ENCODE data around the gene PRKD1. TPM values are rescaled to one million over a fixed set of nuclear protein-coding genes. Genes with fewer than 3 reads are reported as not detected.
A peak's percentile ranks its signal among the peaks of the same experiment; 100 is the strongest.

Gene PRKD1
- total and polyA plus RNA-seq, 7 donors, result 0.65 to 2.5 (median 1.5) TPM

- intact Hi-C loops (cut with DNase I), result no loop called here
- no peak for ATAC-seq
- no peak for DNase-seq
- no peak overlapping the region for H3K27ac ChIP-seq
- H3K4me3 ChIP-seq, result no peak overlapping the region
- 72 to 79% (median 73%) methylated on average over 1 of the region's 1 CpG for WGBS, 3 donors
- H3K9me3 ChIP-seq, result no peaks in the 10 kb centered on the region
- no peaks in the 10 kb centered on the region for H3K27me3 ChIP-seq (ENCODE audit: insufficient read depth in 3 of 3, low read length in 2 of 3)
- H3K4me1 ChIP-seq, result no peaks in the 10 kb centered on the region
- no peak for TF ChIP-seq CTCF (IDR thresholded peaks at IDR 0.05)
- H3K36me3 ChIP-seq (ENCODE audit: insufficient read depth in 1 of 2, low read depth in 1 of 2), result no peaks in the 10 kb centered on the region
These were observed 361.5 kb downstream of the PRKD1 start for GRCh38 chr14:29566194-29566593.

- Histone ChIP-seq H3K36me3 (ENCODE audit: insufficient read depth in 1 of 2, low read depth in 1 of 2) (no peaks in the 10 kb centered on the region), H3K9me3 (no peaks in the 10 kb centered on the region), H3K27ac (no peak overlapping the region), H3K4me3 (no peak overlapping the region), H3K27me3 (ENCODE audit: insufficient read depth in 3 of 3, low read length in 2 of 3) (no peaks in the 10 kb centered on the region), H3K4me1 (no peaks in the 10 kb centered on the region)
- intact Hi-C loops (cut with DNase I), result no loop called here
- no peak for ATAC-seq
- TF ChIP-seq CTCF (IDR thresholded peaks at IDR 0.05), result no peak
- no peak for DNase-seq
- 80 to 85% (median 80%) methylated on average over 4 of the region's 4 CpGs for WGBS, 3 donors
These were observed 369.1 kb downstream of the PRKD1 start for GRCh38 chr14:29558516-29558915.

GRCh38 chr14:29554335-29554734 is 373.3 kb downstream of the PRKD1 start:
- intact Hi-C loops (cut with DNase I), result loop anchor here in 1 of 2 donors (5.0 kb wide), 1 partner anchor 448 kb away; no protein-coding TSS in a partner anchor
- WGBS, 3 donors, result 91 to 98% (median 93%) methylated on average over 3 of the region's 3 CpGs
- H3K36me3 ChIP-seq (ENCODE audit: insufficient read depth in 1 of 2, low read depth in 1 of 2), result no peaks in the 10 kb centered on the region
- H3K4me1 ChIP-seq, result no peaks in the 10 kb centered on the region
- DNase-seq (no peak), ATAC-seq (no peak)
- H3K27ac ChIP-seq, result no peak overlapping the region
- H3K4me3 ChIP-seq, result no peak overlapping the region
- TF ChIP-seq CTCF (IDR thresholded peaks at IDR 0.05), result no peak
- no peaks in the 10 kb centered on the region for H3K9me3 ChIP-seq
- no peaks in the 10 kb centered on the region for H3K27me3 ChIP-seq (ENCODE audit: insufficient read depth in 3 of 3, low read length in 2 of 3)

- WGBS, 3 donors, result 78 to 85% (median 79%) methylated on average over 4 of the region's 4 CpGs
- DNase-seq (no peak), ATAC-seq (no peak)
- no peaks in the 10 kb centered on the region for H3K4me1 ChIP-seq
- no peaks in the 10 kb centered on the region for H3K36me3 ChIP-seq (ENCODE audit: insufficient read depth in 1 of 2, low read depth in 1 of 2)
- no peak overlapping the region for H3K4me3 ChIP-seq
- intact Hi-C loops (cut with DNase I), result loop anchor here in 1 of 2 donors (5.0 kb wide), 1 partner anchor 449 kb away; no protein-coding TSS in a partner anchor
- H3K27me3 ChIP-seq (ENCODE audit: insufficient read depth in 3 of 3, low read length in 2 of 3), result no peaks in the 10 kb centered on the region
- TF ChIP-seq CTCF (IDR thresholded peaks at IDR 0.05), result no peak
- H3K9me3 ChIP-seq, result no peaks in the 10 kb centered on the region
- no peak overlapping the region for H3K27ac ChIP-seq
These were observed 374.2 kb downstream of the PRKD1 start for GRCh38 chr14:29553427-29553826.

GRCh38 chr14:29548948-29549370 is 378.7 kb downstream of the PRKD1 start:
- peaks cover 0 to 3% (median 0%) of the 10 kb centered on the region in 3 donors for H3K27me3 ChIP-seq (ENCODE audit: insufficient read depth in 3 of 3, low read length in 2 of 3)
- 19 to 36% (median 31%) methylated on average over 2 of the region's 2 CpGs for WGBS, 3 donors

More at GRCh38 chr14:29548948-29549370, 378.7 kb downstream of the PRKD1 start:
- H3K36me3 ChIP-seq (ENCODE audit: insufficient read depth in 1 of 2, low read depth in 1 of 2), result no peaks in the 10 kb centered on the region
- no peak overlapping the region for H3K4me3 ChIP-seq
- intact Hi-C loops (cut with DNase I), result loop anchor here (5.0 kb wide), 2 partner anchors 458 to 668 kb away; no protein-coding TSS in a partner anchor
- TF ChIP-seq CTCF (IDR thresholded peaks at IDR 0.05), result peak; percentile 54
- peak; percentile 60 to 88 (median 75) for ATAC-seq
- H3K9me3 ChIP-seq, result no peaks in the 10 kb centered on the region
- DNase-seq, result no peak
- no peak overlapping the region for H3K27ac ChIP-seq
- H3K4me1 ChIP-seq, result no peaks in the 10 kb centered on the region
